Activated T-cell treated with anti-CD3 and anti-CD28 coated beads for 48 hours (primary cell): ENCODE data around the gene OR5B21.

Source experiments
- DNase-seq: peaks from one replicate; pipeline ENCODE4 v3.0.0-alpha.2; 2020; ENCODE audit warnings: low read depth

The OR5B21 gene

DNA sequence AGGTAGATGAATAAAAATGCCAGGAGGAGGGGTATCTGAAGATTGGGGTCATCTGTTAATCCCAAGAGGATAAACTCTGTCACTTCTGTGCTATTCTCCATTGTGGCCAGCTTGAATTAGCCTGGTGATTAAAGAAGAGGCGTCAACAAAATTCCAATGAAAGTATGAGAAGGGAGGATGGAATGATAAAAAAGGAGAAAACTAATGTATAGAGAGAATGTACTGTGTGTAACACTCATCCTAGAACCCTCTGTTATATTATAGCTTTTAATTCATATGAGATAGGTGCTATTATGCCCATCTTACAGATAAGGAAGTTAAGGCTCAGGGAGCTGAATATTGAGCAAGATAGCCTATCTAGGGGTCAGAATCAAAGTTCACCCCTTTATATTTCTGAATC, at the start of gene OR5B21:
OR5B21 (minus strand) TSS at position 101 of the 400 bp plus-strand sequence; CDS start at position 101, 0 bp downstream.
- DNase-seq: no peak

DNA sequence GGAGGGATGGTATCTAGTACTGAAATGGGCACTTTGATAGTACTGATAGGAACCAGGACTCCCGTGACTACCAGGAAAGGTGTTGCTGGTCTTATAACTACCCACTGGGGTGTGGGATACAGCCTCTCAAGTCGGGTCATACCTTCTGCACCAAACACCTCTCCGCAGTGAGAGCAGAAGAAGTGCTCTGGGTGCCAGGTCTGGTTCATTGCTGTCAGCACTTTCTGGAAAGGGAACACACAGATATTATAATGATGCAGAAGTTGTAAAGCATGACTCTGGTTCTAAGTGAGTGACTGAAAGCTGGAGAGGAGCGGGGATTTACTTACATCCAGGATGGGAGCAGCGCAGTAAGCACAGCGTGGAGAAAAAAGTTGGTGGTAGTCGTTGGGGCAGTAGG, 41.7 kb upstream of the OR5B21 start:
- no peak for DNase-seq

DNA sequence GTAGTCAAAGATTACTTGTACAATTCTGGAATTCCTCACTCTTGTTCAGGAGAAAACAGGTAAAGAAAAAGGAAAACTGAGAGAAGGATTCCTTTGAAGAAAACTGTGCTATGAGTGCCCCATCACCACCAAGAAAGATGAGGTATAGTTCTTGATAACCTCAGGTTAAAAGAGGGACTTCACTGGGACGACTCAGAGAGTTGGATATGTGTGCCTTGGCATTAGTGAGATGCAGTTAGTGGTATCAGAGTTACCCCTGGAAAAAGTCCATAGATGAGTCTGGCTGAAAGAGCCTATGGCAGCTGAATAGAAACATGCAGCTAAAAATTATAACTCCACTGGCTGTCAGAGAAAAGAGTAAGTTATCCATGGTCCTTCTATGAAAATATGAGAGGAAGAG, 38.9 kb upstream of the OR5B21 start:
- no peak for DNase-seq

DNA sequence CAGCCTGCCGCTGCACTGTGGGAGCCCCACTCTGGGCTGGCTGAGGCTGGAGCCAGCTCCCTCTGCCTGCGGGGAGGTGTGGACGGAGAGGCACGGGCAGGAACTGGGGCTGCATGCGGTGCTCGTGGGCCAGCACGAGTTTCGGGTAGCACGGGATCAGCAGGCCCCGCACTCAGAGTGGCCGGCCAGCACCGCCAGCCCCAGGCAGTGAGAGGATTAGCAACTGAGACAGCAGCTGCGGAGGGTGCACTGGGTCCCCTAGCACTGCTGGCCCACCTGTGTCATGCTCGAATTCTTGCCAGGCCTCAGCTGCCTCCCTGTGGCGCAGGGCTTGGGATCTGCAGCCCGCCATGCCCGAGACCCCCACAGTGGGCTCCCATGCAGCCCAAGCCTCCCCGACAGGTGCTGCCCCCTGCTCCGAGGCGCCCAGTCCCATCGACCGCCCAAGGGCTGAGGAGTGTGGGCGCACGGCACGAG, 24.0 kb upstream of the OR5B21 start:
- no peak for DNase-seq

DNA sequence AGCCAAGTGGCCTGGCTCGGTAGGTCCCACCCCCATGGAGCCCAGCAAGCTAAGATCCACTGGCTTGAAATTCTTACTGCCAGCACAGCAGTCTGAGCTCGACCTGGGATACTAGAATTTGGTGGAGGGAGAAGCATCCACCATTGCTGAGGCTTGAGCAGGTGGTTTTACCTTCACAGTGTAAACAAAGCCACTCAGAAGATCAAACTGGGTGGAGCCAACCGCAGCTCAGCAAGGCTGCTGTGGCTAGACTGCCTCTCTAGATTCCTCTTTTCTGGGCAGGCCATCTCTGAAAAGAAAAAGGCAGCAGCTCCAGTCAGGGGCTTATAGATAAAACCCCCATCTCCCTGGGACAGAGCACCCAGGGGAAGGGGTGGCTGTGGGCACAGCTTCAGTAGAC, 22.3 kb upstream of the OR5B21 start:
- DNase-seq: no peak

DNA sequence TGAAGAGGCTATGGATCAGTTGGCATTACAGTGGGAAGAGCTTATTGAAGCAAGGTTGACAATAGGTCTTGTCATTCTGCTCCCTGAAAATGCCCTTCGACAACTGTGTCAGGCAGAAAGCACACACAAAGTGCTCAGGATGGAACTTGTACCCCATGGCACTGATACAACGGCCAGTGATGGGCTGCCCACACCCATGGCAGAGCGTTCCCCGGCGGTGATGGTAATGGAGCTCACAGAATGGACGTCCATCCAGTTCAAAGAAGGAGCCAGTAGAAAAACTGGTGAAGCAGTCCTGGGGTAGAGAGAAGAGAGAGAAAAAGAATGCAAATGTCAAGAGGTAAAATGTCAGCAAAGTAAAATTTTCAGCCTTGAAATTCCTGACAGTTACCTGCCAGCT, 19.5 kb upstream of the OR5B21 start:
- DNase-seq: no peak

DNA sequence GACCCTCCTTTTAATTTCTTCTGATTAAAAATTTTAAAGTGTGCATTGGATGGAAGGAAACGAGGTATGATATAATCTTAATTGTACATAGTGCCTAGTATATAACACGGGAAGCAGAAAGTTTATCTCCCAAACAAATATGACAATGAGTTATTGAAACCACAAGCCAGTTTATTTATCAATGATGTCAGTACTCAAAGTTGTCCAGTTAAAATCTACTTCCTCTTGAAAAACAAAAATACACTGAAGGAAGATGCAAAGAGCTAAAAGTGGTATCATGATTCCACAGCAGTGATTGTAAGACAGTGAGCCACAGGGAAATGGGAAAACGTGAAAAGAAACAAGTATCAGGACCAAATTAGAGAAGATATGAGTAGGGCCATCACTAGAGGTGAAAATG, 18.8 kb upstream of the OR5B21 start:
- DNase-seq: no peak

DNA sequence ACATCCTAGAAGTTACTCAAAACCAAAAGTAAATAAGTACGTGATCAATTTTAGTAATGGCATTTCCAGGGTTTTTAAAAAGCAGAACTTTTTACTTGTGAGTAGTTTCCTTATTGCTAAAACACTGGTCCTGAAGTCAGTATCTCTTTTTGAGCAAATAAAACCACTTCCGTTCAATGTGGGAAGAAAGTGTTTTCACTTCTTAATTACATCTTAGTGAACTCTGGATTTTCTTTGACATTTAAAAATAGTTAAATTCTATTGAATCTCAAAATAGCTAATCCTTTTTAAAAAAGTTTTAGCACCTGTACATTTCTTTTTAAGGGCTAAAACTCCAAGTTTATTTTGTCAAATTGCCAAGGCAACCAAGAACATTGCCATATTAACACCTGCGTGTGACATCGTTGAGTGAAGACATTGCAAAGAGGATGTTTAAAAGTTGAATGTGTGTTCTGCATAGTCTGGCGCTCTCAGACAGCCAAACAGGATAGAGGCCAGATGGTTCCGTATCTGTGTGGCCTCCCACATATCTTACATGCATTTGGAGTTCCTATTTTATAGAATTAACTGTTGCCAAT, 17.2 kb upstream of the OR5B21 start:
- no peak for DNase-seq

DNA sequence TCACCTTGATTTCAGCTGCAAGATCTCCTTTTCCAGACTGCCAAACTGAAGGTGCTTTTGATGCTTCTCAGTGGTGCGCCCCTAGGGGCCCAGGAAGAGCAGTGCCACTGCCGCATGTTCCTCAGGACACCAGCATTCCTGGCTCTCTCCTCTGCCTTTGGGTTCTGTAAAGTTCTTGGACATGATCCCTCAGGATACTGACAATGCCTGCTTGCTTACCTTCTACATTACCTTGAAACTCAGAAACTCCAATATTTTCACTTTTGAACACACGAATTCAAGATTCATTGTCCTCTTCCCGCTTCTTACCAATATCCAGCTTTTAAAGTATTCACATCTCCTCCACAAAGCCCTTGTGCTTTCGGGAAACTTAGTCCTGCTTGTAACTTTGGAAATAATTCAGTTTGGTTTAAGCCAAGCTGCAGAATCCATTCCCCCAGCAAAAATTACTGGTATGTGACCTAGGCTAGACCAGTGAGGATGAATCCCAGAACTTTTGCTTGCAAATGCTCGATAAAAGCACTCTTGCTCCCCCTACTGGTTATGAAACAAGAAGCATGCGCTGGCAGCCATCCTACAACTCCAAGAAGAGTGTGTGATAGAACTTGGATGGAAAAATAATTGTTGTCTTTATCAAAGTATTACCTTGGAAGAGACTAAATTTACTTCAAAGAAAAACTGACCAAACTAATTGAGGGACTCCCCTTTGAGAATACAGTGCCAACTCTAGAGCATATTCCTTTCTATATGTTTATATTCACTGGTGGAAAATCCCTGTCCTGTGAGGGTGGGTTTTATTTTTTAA, 16.5 kb upstream of the OR5B21 start:
- DNase-seq: peak; percentile 30

DNA sequence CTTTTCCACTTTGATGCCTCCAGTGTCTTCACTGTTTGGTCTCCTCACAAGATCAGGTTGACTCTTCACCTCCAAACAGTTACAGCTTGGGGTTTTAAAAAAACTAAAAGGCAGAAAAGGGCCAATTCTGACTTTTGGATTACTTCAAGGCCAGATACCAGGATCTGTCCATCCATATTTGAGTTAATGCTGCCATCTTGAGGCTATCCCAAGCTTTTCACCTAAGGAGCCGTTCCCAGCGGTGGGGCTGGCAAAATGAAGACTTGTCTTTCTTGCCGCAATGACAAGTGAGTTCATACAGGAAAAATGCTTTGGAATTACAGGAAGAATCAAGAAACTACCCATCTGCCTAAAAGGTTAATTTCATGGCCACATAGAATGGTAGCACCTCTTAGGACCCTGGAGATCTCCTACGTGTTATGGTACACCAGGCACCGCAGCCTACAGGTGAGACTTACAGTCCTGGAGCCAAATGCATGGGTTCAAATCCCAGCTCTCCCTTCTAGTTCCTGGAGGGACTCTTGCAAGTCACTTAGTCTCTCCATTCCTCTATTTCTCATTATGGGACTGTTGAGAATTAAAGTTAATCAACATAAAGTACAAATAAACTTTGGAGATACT, 6.0 kb upstream of the OR5B21 start:
- no peak for DNase-seq

DNA sequence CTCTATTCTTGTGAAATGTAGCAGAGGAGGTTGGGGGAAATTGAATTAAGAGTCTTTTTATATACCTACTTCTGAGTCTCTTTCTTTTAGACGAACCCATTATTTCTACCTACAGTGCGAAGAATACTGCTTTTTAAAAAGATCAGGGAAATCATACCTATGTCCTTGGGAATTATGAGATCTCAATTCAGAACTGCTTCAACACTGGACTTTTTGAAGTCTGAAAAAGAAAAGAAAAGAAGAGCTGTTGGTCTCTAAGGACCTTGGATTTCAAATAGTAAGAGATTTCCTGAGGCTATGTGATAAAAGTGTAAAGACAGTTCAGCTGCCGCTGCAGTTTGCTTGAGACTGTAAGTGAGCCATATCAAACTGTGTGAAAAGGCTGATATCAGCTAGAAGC, 3.7 kb upstream of the OR5B21 start:
- DNase-seq: no peak

DNA sequence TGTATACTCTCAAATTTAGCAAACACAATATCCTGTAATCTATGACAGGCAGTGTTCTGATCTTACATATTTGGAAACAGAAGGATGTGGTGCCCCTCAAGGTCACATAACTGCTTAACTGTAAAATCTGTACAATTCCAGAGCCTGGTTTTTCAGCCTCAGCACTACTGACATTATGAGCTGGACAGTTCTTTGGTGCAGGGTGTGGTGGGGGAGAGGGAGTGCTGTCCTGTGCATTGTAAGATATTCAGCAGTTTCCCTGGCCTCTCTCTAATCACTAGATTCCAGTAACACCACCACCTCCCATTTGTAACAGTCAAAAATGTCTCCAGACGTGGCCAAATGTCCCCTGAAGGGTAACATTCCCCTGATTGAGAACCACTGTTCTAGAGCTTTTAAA, 1.8 kb upstream of the OR5B21 start:
- DNase-seq: no peak

DNA sequence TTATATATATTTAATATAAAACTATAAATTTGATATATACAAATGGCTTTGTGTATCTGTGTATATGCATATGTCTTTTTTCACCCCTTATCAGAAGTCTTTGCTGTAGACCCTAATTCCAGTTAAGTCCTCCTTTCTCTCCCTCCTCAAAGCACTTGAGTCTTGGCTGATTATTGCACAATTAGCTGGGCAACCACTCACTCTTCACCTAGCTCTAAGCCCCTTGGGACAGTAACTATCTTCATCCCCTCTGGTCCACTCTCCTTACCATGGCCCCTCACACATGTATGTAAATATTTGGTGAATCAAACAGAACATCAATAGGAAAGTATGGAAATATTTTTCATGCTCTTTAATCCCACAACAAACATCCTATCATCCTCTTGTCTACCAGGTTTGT, 909 bp upstream of the OR5B21 start:
- no peak for DNase-seq

DNA sequence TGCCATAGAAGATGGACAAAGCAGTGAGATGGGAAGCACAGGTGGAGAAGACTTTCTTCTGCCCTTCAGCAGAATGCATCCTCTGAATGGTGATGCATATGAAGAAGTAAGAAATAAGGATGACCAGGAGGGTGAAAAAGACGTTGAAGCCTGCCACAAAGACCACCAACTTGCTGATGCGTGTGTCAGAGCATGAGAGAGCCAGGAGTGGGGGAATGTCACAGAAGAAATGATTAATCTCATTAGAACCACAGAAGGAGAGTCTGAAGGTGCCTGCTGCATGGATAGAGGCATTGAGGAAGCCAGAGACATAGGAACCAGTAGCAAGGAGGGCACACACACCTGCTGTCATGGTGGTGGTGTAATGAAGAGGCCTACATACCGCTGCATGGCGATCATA, 550 bp downstream of the OR5B21 start:
- DNase-seq: no peak

DNA sequence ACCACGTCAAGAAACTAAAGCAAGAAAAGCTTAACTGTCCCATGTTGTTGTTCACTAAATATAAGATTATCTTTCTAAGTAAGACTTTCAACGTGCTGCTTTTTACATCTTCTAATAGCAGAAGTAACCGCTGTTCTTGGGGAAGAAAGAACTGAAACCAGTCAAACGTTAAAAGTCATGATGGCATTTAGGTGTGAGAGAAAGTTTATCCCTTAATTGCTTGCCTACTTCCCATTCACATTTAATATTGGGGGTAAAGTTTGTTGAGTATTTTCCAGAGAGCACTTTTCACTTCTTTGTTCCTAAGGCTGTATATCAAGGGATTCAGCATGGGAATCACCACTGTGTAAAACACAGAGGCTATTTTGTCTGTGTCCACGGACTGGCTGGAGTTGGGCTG, 970 bp downstream of the OR5B21 start:
- no peak for DNase-seq

DNA sequence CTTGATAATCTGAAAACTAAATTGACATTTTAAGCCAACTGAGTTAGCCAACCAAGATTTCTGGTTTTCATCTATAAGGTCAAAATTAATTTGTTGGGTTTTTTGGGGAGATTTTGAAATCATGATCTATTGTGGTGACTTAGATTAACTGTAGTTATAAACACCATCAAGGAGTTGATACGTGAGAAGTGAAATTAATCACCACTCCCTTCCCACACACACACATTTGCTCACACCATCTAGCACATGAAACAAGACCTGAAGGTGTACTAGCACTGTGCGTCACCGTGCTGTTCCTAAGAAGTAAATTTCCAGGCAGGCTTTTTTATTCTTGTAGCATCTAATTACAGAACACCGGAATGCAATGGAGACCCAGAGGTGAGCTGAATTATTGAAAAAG, 2.1 kb downstream of the OR5B21 start:
- no peak for DNase-seq

DNA sequence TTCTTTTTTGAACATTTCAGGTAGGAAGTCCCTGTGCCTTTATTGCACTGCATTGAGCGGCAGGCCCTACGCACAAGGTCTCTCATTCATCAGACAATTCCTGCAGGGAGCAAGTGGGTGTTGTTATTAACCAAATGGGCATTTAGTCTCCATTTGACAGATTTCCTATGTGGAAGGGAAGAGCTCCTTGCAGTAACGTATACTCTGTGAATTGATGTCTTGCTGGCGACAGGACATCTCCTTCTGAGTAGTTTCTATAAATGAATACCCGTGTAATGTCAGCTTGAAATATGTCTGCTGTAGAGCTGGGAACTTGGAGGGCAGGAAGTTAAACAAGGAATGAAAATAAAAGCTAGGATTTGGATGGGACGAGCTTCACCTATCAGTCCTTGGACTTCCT, 3.7 kb downstream of the OR5B21 start:
- DNase-seq: no peak

DNA sequence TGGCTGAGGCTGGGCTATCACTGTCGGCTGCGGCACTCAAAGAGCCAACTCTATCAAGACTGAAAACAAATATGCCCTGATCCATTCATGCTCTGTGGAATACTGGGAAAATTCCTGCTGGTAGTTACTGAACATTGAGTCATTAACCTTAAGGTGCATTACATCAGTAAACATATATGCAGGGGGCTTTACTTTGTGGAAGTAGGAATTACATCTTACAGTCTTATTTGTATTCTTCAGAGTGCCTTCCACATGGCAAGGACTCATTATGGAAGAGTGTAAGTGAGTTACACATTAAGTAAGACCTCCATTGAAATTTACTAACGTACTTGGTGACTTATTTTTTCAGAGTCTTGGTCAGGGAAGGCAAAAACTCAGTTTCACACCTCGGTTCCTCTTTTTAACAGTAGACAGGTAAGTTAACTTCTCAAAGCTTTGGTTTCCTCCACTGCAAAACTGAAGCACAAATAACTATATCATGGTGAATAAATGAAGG, 4.5 kb downstream of the OR5B21 start:
- DNase-seq: no peak

DNA sequence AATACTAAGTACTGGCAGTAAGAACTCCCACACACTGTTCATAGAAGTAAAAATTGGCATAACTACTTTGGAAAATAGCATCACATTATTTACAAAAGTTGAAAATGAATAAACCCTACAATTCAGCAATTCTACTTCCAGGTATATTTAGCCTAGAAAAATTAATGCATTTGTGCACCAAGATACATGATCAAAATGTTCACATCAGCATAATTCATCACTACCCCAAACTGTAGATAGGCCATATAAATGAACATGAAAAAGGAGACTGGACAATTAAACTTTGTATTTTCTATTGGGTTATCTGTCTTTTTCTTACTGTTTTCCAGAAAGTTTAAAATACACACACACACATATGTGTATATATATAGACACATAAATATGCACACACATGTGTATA, 5.9 kb downstream of the OR5B21 start:
- no peak for DNase-seq

DNA sequence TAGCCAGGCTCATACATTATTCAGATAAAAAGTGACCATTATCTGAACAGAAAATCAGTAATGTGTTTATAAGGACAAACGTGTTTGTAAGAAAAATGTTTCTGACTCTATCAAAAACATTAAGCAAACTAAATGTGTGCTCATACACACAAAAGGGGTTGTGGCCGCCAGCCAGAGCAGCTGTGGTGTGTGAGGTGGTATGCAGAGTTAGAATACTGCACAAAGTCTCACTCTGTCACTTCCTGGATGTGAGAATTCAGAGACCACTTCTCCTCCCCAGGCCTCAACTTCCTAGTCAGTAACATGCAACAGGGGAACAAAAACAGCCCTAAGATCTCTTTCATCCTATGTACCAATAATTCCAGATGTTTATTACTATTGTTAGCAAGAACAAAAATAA, 9.4 kb downstream of the OR5B21 start:
- DNase-seq: no peak

DNA sequence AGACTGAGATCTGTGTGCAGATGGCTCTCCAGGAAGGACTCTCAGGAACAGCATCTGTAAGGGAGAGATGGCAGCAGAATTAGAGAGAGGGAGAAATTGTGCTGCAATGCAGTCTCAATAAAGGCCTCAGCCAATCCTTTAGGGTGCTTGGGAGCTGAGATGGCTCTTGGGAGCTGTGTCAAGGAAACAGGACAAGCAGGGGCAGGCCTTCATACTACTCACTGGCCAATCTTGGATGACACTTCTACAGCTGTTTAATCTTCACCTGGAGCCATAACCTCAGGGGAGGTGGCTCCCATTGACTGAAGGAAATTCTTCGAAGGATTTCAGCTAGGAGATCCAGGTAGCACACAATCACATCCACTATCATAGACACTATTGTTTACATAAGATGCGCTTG, 10.0 kb downstream of the OR5B21 start:
- no peak for DNase-seq

DNA sequence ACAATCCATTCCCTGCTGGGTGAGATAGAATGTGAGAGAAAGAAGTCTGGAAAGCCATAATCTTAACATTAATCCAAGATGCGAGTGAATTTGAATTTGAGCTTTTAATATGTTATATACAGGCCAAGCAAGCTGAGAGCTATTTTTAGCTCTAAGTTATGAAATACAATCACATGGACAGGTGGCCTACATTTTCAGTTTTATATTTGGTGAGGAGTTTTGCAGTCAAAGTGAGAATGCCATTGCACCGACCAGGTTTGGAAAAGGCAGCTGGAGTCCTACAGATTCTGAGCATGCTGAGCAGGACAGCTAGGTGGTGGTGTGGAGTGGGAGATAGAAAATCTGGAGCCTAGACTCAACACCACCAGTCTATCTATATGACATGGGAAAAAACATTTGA, 12.0 kb downstream of the OR5B21 start:
- no peak for DNase-seq

DNA sequence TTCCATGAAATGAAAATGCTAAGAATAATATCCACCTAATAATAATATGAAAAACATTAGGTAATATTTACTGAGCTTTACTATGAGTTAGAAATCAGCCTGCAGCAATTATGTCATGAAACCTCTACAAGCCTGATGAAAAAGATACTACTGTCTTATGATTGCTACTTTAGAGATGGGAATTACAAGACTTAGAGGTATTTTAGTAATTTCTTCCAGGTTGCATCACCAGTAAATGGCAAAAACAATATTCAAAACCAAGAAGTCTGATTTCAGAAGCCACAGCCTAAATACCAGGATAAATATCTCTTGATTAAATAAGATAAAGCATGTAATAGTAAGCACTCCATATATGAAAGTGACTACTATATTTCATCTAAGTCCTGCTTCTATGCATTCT, 13.8 kb downstream of the OR5B21 start:
- no peak for DNase-seq
